WERI-Rb-1 (cell line): ENCODE results near the gene CDC14B.

Experiments
- DNase-seq: peaks from one replicate; pipeline ENCODE4 v3.0.0-alpha.2; 2020
- H3K27ac ChIP-seq: fragments of 250-450 bp; sonication (Bioruptor Pico); 2 replicates; pipeline ENCODE4 v1.5.1; 2020; ENCODE audit warnings: mild to moderate bottlenecking, moderate library complexity
- H3K27me3 ChIP-seq: fragments of 250-450 bp; sonication (Bioruptor Pico); 2 replicates; pipeline ENCODE4 v1.5.1; 2021; ENCODE audit warnings: mild to moderate bottlenecking, low read depth, moderate library complexity; ENCODE audit not compliant: insufficient read depth, severe bottlenecking
- H3K36me3 ChIP-seq: fragments of 250-450 bp; sonication (Bioruptor Pico); 2 replicates; pipeline ENCODE4 v1.5.1; 2020; ENCODE audit warnings: mild to moderate bottlenecking, moderate library complexity
- H3K4me3 ChIP-seq: 2 replicates; pipeline ENCODE4 v1.5.1; 2011; ENCODE audit warnings: low read depth, mild to moderate bottlenecking, control low read depth, low read length
- H3K9me3 ChIP-seq: fragments of 250-450 bp; sonication (Bioruptor Pico); 2 replicates; pipeline ENCODE4 v1.5.1; 2021; ENCODE audit warnings: mild to moderate bottlenecking, moderate library complexity; ENCODE audit not compliant: severe bottlenecking
- CTCF ChIP-seq: IDR thresholded peaks from 2 replicates; pipeline ENCODE4 v1.5.1; 2011; ENCODE audit warnings: low read depth, mild to moderate bottlenecking, control low read depth, inconsistent platforms, low read length

CDC14B gene

GRCh38 chr9:96460470-96460869, 159.2 kb downstream of the CDC14B start:
- Histone ChIP-seq H3K27ac (no peak overlapping the region), H3K4me3 (no peak overlapping the region), H3K27me3 (no peaks in the 10 kb centered on the region)

GRCh38 chr9:96459268-96460007, 160.2 kb downstream of the CDC14B start:
- Histone ChIP-seq H3K4me3 (no peak overlapping the region), H3K27me3 (no peaks in the 10 kb centered on the region), H3K36me3 (no peaks in the 10 kb centered on the region), H3K9me3 (no peaks in the 10 kb centered on the region), H3K27ac (no peak overlapping the region)
- no peak for DNase-seq
- no peak for TF ChIP-seq CTCF

More at GRCh38 chr9:96460470-96460869, 159.2 kb downstream of the CDC14B start:
- DNase-seq = no peak
- TF ChIP-seq CTCF = no peak
- H3K36me3 ChIP-seq = peaks cover 2% of the 10 kb centered on the region; the same call in 1 of the 2 replicates
- no peaks in the 10 kb centered on the region for H3K9me3 ChIP-seq

- Histone ChIP-seq H3K36me3 (no peaks in the 10 kb centered on the region), H3K4me3 (no peak overlapping the region), H3K27ac (no peak overlapping the region), H3K27me3 (no peaks in the 10 kb centered on the region), H3K9me3 (no peaks in the 10 kb centered on the region)
- DNase-seq = no peak
- TF ChIP-seq CTCF = no peak
These were observed 161.4 kb downstream of the CDC14B start for GRCh38 chr9:96458226-96458625.

GRCh38 chr9:96457266-96457665, 162.4 kb downstream of the CDC14B start:
- no peaks in the 10 kb centered on the region for H3K36me3 ChIP-seq
- no peak overlapping the region for H3K4me3 ChIP-seq
- no peak for DNase-seq
- H3K9me3 ChIP-seq = no peaks in the 10 kb centered on the region
- no peaks in the 10 kb centered on the region for H3K27me3 ChIP-seq
- no peak overlapping the region for H3K27ac ChIP-seq
- TF ChIP-seq CTCF = no peak

- peak; percentile 56 for TF ChIP-seq CTCF
These were observed 166.0 kb downstream of the CDC14B start for GRCh38 chr9:96453625-96454024.

More at GRCh38 chr9:96453625-96454024, 166.0 kb downstream of the CDC14B start:
- Histone ChIP-seq H3K36me3 (no peaks in the 10 kb centered on the region), H3K27ac (no peak overlapping the region), H3K27me3 (no peaks in the 10 kb centered on the region), H3K9me3 (no peaks in the 10 kb centered on the region), H3K4me3 (no peak overlapping the region)
- no peak for DNase-seq
